WTC11 (cell line): Measurements from ENCODE around the gene GLIPR1L2. TPM values are rescaled to one million over a fixed set of nuclear protein-coding genes. Genes with fewer than 3 reads are reported as not detected.

Experiments
- ATAC-seq: fragments of 200-7000 bp; cut with Tn5 transposase; 2 replicates; pipeline ENCODE4 v1.10.0; 2021; ENCODE audit warnings: mild to moderate bottlenecking, moderate library complexity
- CTCF ChIA-PET: fragments of 300-600 bp; sonication (Branson Sonifier 250); formaldehyde crosslinking; loops from one replicate; lab custom pipeline; 2021; ENCODE audit warnings: antibody characterized with exemption; lab: Charles Lee
- POLR2A ChIA-PET: fragments of 350-600 bp; sonication (Branson Sonifier 250); formaldehyde crosslinking; loops from one replicate; lab custom pipeline; 2021; ENCODE audit warnings: antibody characterized with exemption; lab: Charles Lee
- DNase-seq: peaks from one replicate; pipeline ENCODE4 v3.0.0; 2021; ENCODE audit warnings: low spot score
- H3K27ac Mint-ChIP-seq: 2 replicates; pipeline ENCODE4 v1.8.0; 2021; ENCODE audit warnings: mixed read lengths
- H3K27me3 Mint-ChIP-seq: 2 replicates; pipeline ENCODE4 v1.8.0; 2021; ENCODE audit warnings: low read depth, mild to moderate bottlenecking, moderate library complexity, mixed read lengths
- H3K36me3 Mint-ChIP-seq: 2 replicates; pipeline ENCODE4 v1.8.0; 2021; ENCODE audit warnings: mixed read lengths
- H3K4me1 Mint-ChIP-seq: 2 replicates; pipeline ENCODE4 v1.8.0; 2022; ENCODE audit warnings: mixed read lengths
- H3K4me3 Mint-ChIP-seq: 2 replicates; pipeline ENCODE4 v1.8.0; 2021; ENCODE audit warnings: mild to moderate bottlenecking, moderate library complexity, mixed read lengths
- H3K9me3 Mint-ChIP-seq: 2 replicates; pipeline ENCODE4 v1.8.0; 2021; ENCODE audit warnings: mixed read lengths
- AFF4 ChIP-seq: sonication (generic); formaldehyde crosslinking; IDR thresholded peaks from 2 replicates; pipeline ENCODE4 v1.8.1; 2023; ENCODE audit warnings: mild to moderate bottlenecking, missing genetic modification reagents, borderline replicate concordance
- ATF3 ChIP-seq: sonication (generic); formaldehyde crosslinking; conservative IDR thresholded peaks from 2 replicates; pipeline ENCODE4 v1.8.1; 2022; ENCODE audit warnings: mild to moderate bottlenecking, missing genetic modification reagents
- ATF6 ChIP-seq: sonication (generic); formaldehyde crosslinking; IDR thresholded peaks from 2 replicates; pipeline ENCODE4 v1.8.1; 2023; ENCODE audit warnings: mild to moderate bottlenecking, missing genetic modification reagents
- CDX4 ChIP-seq: fragments of 250-450 bp; sonication (Bioruptor Pico); IDR thresholded peaks from 2 replicates; pipeline ENCODE4 v1.9.0; 2021; ENCODE audit warnings: moderate library complexity, mild to moderate bottlenecking, inconsistent platforms, borderline replicate concordance
- CREB1 ChIP-seq: sonication (generic); formaldehyde crosslinking; IDR thresholded peaks from 2 replicates; pipeline ENCODE4 v1.8.0; 2023; ENCODE audit warnings: mild to moderate bottlenecking, missing genetic modification reagents
- FOXJ3 ChIP-seq: sonication (generic); formaldehyde crosslinking; IDR thresholded peaks from 2 replicates; pipeline ENCODE4 v1.9.0; 2021; ENCODE audit warnings: missing genetic modification reagents, mild to moderate bottlenecking, borderline replicate concordance
- FOXP4 ChIP-seq: sonication (generic); formaldehyde crosslinking; IDR thresholded peaks from 2 replicates; pipeline ENCODE4 v1.8.0; 2022; ENCODE audit warnings: mild to moderate bottlenecking, missing genetic modification reagents
- JAZF1 ChIP-seq: fragments of 250-450 bp; sonication (Bioruptor Pico); IDR thresholded peaks from 2 replicates; pipeline ENCODE4 v1.9.0; 2021; ENCODE audit warnings: moderate library complexity, mild to moderate bottlenecking, inconsistent platforms
- JUN ChIP-seq: sonication (generic); formaldehyde crosslinking; IDR thresholded peaks from 2 replicates; pipeline ENCODE4 v1.8.0; 2023; ENCODE audit warnings: mild to moderate bottlenecking, missing genetic modification reagents
- NFYB ChIP-seq: sonication (generic); formaldehyde crosslinking; conservative IDR thresholded peaks from 2 replicates; pipeline ENCODE4 v1.8.0; 2022; ENCODE audit warnings: low read depth, missing genetic modification reagents
- PRRX2 ChIP-seq: fragments of 250-450 bp; sonication (Bioruptor Pico); IDR thresholded peaks from 2 replicates; pipeline ENCODE4 v1.8.0; 2021; ENCODE audit warnings: mild to moderate bottlenecking
- SMAD3 ChIP-seq: sonication (generic); formaldehyde crosslinking; IDR thresholded peaks from 2 replicates; pipeline ENCODE4 v1.8.0; 2022; ENCODE audit warnings: missing genetic modification reagents, mild to moderate bottlenecking, borderline replicate concordance
- TEAD4 ChIP-seq: sonication (generic); formaldehyde crosslinking; IDR thresholded peaks from 2 replicates; pipeline ENCODE4 v1.8.0; 2022; ENCODE audit warnings: mild to moderate bottlenecking, missing genetic modification reagents
- USF1 ChIP-seq: sonication (generic); formaldehyde crosslinking; IDR thresholded peaks from 2 replicates; pipeline ENCODE4 v1.8.0; 2022; ENCODE audit warnings: mild to moderate bottlenecking, missing genetic modification reagents
- ZMAT4 ChIP-seq: fragments of 250-450 bp; sonication (Bioruptor Pico); IDR thresholded peaks from 2 replicates; pipeline ENCODE4 v1.9.0; 2021; ENCODE audit warnings: mild to moderate bottlenecking
- ZNF138 ChIP-seq: sonication (generic); formaldehyde crosslinking; conservative IDR thresholded peaks from 2 replicates; pipeline ENCODE4 v1.8.1; 2022; ENCODE audit warnings: mild to moderate bottlenecking, moderate library complexity, missing genetic modification reagents
- ZNF263 ChIP-seq: sonication (generic); formaldehyde crosslinking; IDR thresholded peaks from 2 replicates; pipeline ENCODE4 v1.8.1; 2022; ENCODE audit warnings: low read depth, mild to moderate bottlenecking, moderate library complexity, missing genetic modification reagents
- ZNF317 ChIP-seq: sonication (generic); formaldehyde crosslinking; IDR thresholded peaks from 2 replicates; pipeline ENCODE4 v1.8.1; 2023; ENCODE audit warnings: low read depth, mild to moderate bottlenecking, moderate library complexity, missing genetic modification reagents, borderline replicate concordance
- ZNF423 ChIP-seq: fragments of 250-450 bp; sonication (Bioruptor Pico); IDR thresholded peaks from 2 replicates; pipeline ENCODE4 v2.1.2; 2022; ENCODE audit warnings: mild to moderate bottlenecking, moderate library complexity
- ZNF512 ChIP-seq: sonication (generic); formaldehyde crosslinking; IDR thresholded peaks from 2 replicates; pipeline ENCODE4 v1.8.1; 2022; ENCODE audit warnings: missing genetic modification reagents, borderline replicate concordance
- ZNF671 ChIP-seq: fragments of 250-450 bp; sonication (Bioruptor Pico); IDR thresholded peaks from 2 replicates; pipeline ENCODE4 v1.8.0; 2021; ENCODE audit warnings: mild to moderate bottlenecking
- total RNA-seq: library from RNA; stranded (reverse); gene quantifications from 3 replicates; pipeline ENCODE4 v1.2.3, GENCODE V29; 2021
- TF ChIP-seq, protein P1 (sequence below): sonication (generic); formaldehyde crosslinking; IDR thresholded peaks from 2 replicates; pipeline ENCODE4 v1.8.1; 2023; ENCODE audit warnings: mild to moderate bottlenecking, missing genetic modification reagents, moderate library complexity

The GLIPR1L2 gene
- total RNA-seq, 1 experiment from 2014 or later = not detected

DNA sequence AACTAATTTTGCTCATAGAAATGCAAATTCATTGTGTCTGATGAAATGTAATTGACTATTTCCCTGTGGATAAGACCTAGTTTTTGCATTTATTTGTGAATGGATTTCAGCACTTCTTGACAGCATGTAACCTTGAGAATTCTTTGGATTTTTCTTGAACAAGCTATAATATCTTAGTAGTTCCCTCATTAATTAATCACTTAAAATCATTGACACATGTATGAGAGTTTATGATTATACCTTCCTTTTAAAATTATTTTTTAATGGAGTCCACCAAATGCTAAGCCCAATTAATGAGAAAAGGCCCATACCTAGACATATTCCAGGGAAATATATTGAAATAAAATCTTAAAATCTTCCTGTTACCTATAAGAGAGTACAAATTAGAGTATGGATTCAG is 16.8 kb downstream of the GLIPR1L2 start (continued):
- TF ChIP-seq ZNF263 (no peak), NFYB (CRISPR knock-in tag) (no peak), ZNF512 (no peak), PRRX2 (CRISPR knock-in tag) (no peak), ATF3 (CRISPR knock-in tag) (no peak), FOXJ3 (CRISPR knock-in tag) (no peak)

GRCh38 chr12:75409830-75410229 is 18.9 kb downstream of the GLIPR1L2 start:
- ATAC-seq (no peak), DNase-seq (no peak)
- POLR2A ChIA-PET = no interaction called here
- H3K4me3 Mint-ChIP-seq = no peak overlapping the region
- peaks cover 9% of the 10 kb centered on the region for H3K9me3 Mint-ChIP-seq
- H3K36me3 Mint-ChIP-seq = no peaks in the 10 kb centered on the region; the same call in 1 of the 2 replicates
- H3K4me1 Mint-ChIP-seq = peaks cover 4% of the 10 kb centered on the region
- no peak overlapping the region for H3K27ac Mint-ChIP-seq
- H3K27me3 Mint-ChIP-seq = no peaks in the 10 kb centered on the region
- CTCF ChIA-PET = no interaction called here
- TF ChIP-seq TEAD4 (CRISPR knock-in tag) (no peak), ZNF423 (no peak), JUN (CRISPR knock-in tag) (no peak), ZNF671 (CRISPR knock-in tag) (no peak), JAZF1 (no peak), CREB1 (CRISPR knock-in tag) (no peak), ATF6 (CRISPR knock-in tag) (no peak), SMAD3 (no peak), ZMAT4 (CRISPR knock-in tag) (no peak), ATF3 (CRISPR knock-in tag) (no peak), NFYB (CRISPR knock-in tag) (no peak), ZNF317 (CRISPR knock-in tag) (no peak), FOXP4 (CRISPR knock-in tag) (no peak), AFF4 (no peak), ZNF138 (CRISPR knock-in tag) (no peak), USF1 (CRISPR knock-in tag) (no peak), CDX4 (no peak)
- TF ChIP-seq, protein P1, sequence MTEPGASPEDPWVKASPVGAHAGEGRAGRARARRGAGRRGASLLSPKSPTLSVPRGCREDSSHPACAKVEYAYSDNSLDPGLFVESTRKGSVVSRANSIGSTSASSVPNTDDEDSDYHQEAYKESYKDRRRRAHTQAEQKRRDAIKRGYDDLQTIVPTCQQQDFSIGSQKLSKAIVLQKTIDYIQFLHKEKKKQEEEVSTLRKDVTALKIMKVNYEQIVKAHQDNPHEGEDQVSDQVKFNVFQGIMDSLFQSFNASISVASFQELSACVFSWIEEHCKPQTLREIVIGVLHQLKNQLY (CRISPR knock-in tag) = no peak
